GM23338 (cell line): ENCODE results near the gene BAG2. TPM values are rescaled to one million over a fixed set of nuclear protein-coding genes. Genes with fewer than 3 reads are reported as not detected.

ENCODE experiments used
- ATAC-seq: fragments of 200-7000 bp; cut with Tn5 transposase; 3 replicates; pipeline ENCODE4 v1.9.1; 2020
- DNase-seq: peaks from one replicate; pipeline ENCODE4 v3.0.0-alpha.2; 2015; ENCODE audit warnings: low spot score
- H2AFZ ChIP-seq: fragments of 200-600 bp; sonication (generic); 2 replicates; pipeline ENCODE4 v1.8.0; 2016; ENCODE audit warnings: antibody characterized with exemption, mild to moderate bottlenecking, moderate library complexity
- H3F3A ChIP-seq: fragments of 200-600 bp; sonication (generic); replicated peaks from 2 replicates; pipeline ENCODE4 v1.8.0; 2017; ENCODE audit warnings: antibody characterized with exemption, mixed run types, low read depth
- H3K27ac ChIP-seq: fragments of 200-600 bp; sonication (generic); 2 replicates; pipeline ENCODE4 v1.6.1; 2016; ENCODE audit warnings: low read depth
- H3K27me3 ChIP-seq: fragments of 200-600 bp; sonication (generic); 2 replicates; pipeline ENCODE4 v1.8.0; 2016; ENCODE audit warnings: mild to moderate bottlenecking, mixed run types, moderate library complexity; ENCODE audit not compliant: insufficient read depth
- H3K36me3 ChIP-seq: fragments of 200-600 bp; sonication (generic); 2 replicates; pipeline ENCODE4 v1.8.0; 2016; ENCODE audit warnings: mild to moderate bottlenecking; ENCODE audit not compliant: insufficient read depth
- H3K4me1 ChIP-seq: fragments of 200-600 bp; sonication (generic); 2 replicates; pipeline ENCODE4 v1.8.0; 2016; ENCODE audit warnings: mild to moderate bottlenecking, moderate library complexity; ENCODE audit not compliant: insufficient read depth
- H3K4me2 ChIP-seq: fragments of 200-600 bp; sonication (generic); 2 replicates; pipeline ENCODE4 v1.7.1; 2017; ENCODE audit warnings: mixed run types
- H3K4me3 ChIP-seq: fragments of 200-600 bp; sonication (generic); 2 replicates; pipeline ENCODE4 v1.6.1; 2016; ENCODE audit warnings: mixed run types
- H3K79me2 ChIP-seq: fragments of 200-600 bp; sonication (generic); replicated peaks from 2 replicates; pipeline ENCODE4 v1.8.0; 2017; ENCODE audit warnings: mild to moderate bottlenecking; ENCODE audit not compliant: insufficient read depth
- H3K9me2 ChIP-seq: fragments of 200-600 bp; sonication (generic); 2 replicates; pipeline ENCODE4 v1.8.0; 2017; ENCODE audit not compliant: insufficient read depth
- H4K20me1 ChIP-seq: fragments of 200-600 bp; sonication (generic); replicated peaks from 2 replicates; pipeline ENCODE4 v1.8.0; 2017; ENCODE audit warnings: mild to moderate bottlenecking; ENCODE audit not compliant: insufficient read depth
- H3K27ac Mint-ChIP-seq: 2 replicates; pipeline ENCODE4 v1.8.0; 2020; ENCODE audit warnings: inconsistent platforms, mild to moderate bottlenecking, moderate library complexity, mixed read lengths
- H3K27me3 Mint-ChIP-seq: 3 replicates; pipeline ENCODE4 v1.8.0; 2022; ENCODE audit warnings: low read depth, mild to moderate bottlenecking, moderate library complexity, mixed read lengths, inconsistent platforms; ENCODE audit not compliant: insufficient read depth, poor library complexity
- H3K36me3 Mint-ChIP-seq: 3 replicates; pipeline ENCODE4 v1.8.0; 2021; ENCODE audit warnings: low read depth, mild to moderate bottlenecking, inconsistent platforms, moderate library complexity, mixed read lengths
- H3K4me1 Mint-ChIP-seq: 3 replicates; pipeline ENCODE4 v1.8.0; 2020; ENCODE audit warnings: mild to moderate bottlenecking, inconsistent platforms, mixed read lengths
- H3K4me3 Mint-ChIP-seq: 3 replicates; pipeline ENCODE4 v1.8.0; 2021; ENCODE audit warnings: moderate library complexity, mild to moderate bottlenecking, inconsistent platforms, mixed read lengths
- H3K9me3 Mint-ChIP-seq: 3 replicates; pipeline ENCODE4 v1.8.0; 2020; ENCODE audit warnings: moderate library complexity, mild to moderate bottlenecking, inconsistent platforms, mixed read lengths
- CREB1 ChIP-seq: fragments of 250-450 bp; sonication (Bioruptor Pico); IDR thresholded peaks from 2 replicates; pipeline ENCODE4 v1.5.0; 2020; ENCODE audit warnings: low read depth, mild to moderate bottlenecking, moderate library complexity
- EZH2 ChIP-seq: fragments of 200-600 bp; sonication (generic); IDR thresholded peaks from one replicate; pipeline ENCODE4 v1.8.0; 2017; ENCODE audit warnings: antibody characterized with exemption, mild to moderate bottlenecking, low read depth; ENCODE audit not compliant: unreplicated experiment
- EZH2phosphoT487 ChIP-seq: fragments of 200-600 bp; sonication (generic); IDR thresholded peaks from one replicate; pipeline ENCODE4 v1.8.1; 2018; ENCODE audit warnings: antibody characterized with exemption; ENCODE audit not compliant: unreplicated experiment
- JUNB ChIP-seq: IDR thresholded peaks from one replicate; pipeline ENCODE4 v1.6.1; 2016; ENCODE audit warnings: antibody characterized with exemption; ENCODE audit not compliant: unreplicated experiment
- ZNF114 ChIP-seq: fragments of 250-450 bp; sonication (Bioruptor Pico); IDR thresholded peaks from 2 replicates; pipeline ENCODE4 v1.5.0; 2020; ENCODE audit warnings: mild to moderate bottlenecking, moderate library complexity
- polyA plus RNA-seq: library from polyadenylated mRNA; unstranded; fragments of >200 nt; fragmentation: Nextera tagmentation; extraction: Ambion mirVana; gene quantifications from 2 replicates; pipeline ENCODE4 v1.2.1, GENCODE V29; 2016
- total RNA-seq: library from RNA; depleted of rRNA; stranded (reverse); fragments of >200 nt; shearing (Covaris generic); gene quantifications from 2 replicates; pipeline ENCODE4 v1.2.3, GENCODE V29; 2014
- TF ChIP-seq, protein P1 (sequence below): fragments of 250-450 bp; sonication (Bioruptor Pico); IDR thresholded peaks from 2 replicates; pipeline ENCODE4 v1.5.0; 2020; ENCODE audit warnings: mild to moderate bottlenecking, moderate library complexity
- TF ChIP-seq, protein P2 (sequence below), 2 experiments: fragments of 200-600 bp in 1 of 2; sonication (generic) in 1 of 2; conservative IDR thresholded peaks; 2 replicates each; pipeline versions ENCODE4 v1.5.1 to v1.6.1; 2016 to 2017; ENCODE audit warnings: antibody characterized with exemption in 2 of 2, low read depth in 2 of 2, mild to moderate bottlenecking in 2 of 2, moderate library complexity in 1 of 2

The BAG2 gene
- total and polyA plus RNA-seq, 2 experiments from 2014 or later = 8.5 to 9.5 TPM

DNA sequence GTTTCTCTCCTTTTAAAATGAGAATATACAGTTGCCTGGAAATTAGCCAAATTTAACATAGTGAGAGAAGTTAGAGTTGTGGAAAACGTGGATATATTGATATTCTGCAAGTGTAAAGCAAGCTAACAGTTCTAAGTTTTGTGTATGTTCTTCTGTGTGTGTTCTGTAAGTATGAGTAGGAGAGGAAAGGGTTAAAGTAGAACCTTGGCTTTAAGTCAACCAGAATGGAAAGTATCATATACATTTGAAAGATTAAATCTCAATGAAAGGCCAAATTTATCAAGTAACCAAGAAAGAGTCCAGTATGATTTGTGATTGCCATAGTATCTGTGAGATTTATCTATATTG is 30.0 kb upstream of the BAG2 start (continued):
- TF ChIP-seq, protein P1, sequence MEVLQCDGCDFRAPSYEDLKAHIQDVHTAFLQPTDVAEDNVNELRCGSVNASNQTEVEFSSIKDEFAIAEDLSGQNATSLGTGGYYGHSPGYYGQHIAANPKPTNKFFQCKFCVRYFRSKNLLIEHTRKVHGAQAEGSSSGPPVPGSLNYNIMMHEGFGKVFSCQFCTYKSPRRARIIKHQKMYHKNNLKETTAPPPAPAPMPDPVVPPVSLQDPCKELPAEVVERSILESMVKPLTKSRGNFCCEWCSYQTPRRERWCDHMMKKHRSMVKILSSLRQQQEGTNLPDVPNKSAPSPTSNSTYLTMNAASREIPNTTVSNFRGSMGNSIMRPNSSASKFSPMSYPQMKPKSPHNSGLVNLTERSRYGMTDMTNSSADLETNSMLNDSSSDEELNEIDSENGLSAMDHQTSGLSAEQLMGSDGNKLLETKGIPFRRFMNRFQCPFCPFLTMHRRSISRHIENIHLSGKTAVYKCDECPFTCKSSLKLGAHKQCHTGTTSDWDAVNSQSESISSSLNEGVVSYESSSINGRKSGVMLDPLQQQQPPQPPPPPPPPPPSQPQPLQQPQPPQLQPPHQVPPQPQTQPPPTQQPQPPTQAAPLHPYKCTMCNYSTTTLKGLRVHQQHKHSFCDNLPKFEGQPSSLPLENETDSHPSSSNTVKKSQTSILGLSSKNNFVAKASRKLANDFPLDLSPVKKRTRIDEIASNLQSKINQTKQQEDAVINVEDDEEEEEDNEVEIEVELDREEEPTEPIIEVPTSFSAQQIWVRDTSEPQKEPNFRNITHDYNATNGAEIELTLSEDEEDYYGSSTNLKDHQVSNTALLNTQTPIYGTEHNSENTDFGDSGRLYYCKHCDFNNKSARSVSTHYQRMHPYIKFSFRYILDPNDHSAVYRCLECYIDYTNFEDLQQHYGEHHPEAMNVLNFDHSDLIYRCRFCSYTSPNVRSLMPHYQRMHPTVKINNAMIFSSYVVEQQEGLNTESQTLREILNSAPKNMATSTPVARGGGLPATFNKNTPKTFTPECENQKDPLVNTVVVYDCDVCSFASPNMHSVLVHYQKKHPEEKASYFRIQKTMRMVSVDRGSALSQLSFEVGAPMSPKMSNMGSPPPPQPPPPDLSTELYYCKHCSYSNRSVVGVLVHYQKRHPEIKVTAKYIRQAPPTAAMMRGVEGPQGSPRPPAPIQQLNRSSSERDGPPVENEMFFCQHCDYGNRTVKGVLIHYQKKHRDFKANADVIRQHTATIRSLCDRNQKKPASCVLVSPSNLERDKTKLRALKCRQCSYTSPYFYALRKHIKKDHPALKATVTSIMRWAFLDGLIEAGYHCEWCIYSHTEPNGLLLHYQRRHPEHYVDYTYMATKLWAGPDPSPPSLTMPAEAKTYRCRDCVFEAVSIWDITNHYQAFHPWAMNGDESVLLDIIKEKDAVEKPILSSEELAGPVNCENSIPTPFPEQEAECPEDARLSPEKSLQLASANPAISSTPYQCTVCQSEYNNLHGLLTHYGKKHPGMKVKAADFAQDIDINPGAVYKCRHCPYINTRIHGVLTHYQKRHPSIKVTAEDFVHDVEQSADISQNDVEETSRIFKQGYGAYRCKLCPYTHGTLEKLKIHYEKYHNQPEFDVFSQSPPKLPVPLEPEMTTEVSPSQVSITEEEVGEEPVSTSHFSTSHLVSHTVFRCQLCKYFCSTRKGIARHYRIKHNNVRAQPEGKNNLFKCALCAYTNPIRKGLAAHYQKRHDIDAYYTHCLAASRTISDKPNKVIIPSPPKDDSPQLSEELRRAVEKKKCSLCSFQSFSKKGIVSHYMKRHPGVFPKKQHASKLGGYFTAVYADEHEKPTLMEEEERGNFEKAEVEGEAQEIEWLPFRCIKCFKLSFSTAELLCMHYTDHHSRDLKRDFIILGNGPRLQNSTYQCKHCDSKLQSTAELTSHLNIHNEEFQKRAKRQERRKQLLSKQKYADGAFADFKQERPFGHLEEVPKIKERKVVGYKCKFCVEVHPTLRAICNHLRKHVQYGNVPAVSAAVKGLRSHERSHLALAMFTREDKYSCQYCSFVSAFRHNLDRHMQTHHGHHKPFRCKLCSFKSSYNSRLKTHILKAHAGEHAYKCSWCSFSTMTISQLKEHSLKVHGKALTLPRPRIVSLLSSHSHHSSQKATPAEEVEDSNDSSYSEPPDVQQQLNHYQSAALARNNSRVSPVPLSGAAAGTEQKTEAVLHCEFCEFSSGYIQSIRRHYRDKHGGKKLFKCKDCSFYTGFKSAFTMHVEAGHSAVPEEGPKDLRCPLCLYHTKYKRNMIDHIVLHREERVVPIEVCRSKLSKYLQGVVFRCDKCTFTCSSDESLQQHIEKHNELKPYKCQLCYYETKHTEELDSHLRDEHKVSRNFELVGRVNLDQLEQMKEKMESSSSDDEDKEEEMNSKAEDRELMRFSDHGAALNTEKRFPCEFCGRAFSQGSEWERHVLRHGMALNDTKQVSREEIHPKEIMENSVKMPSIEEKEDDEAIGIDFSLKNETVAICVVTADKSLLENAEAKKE (CRISPR knock-in tag) = no peak
- TF ChIP-seq CREB1 (CRISPR knock-in tag) (no peak), EZH2 (no peak)

DNA sequence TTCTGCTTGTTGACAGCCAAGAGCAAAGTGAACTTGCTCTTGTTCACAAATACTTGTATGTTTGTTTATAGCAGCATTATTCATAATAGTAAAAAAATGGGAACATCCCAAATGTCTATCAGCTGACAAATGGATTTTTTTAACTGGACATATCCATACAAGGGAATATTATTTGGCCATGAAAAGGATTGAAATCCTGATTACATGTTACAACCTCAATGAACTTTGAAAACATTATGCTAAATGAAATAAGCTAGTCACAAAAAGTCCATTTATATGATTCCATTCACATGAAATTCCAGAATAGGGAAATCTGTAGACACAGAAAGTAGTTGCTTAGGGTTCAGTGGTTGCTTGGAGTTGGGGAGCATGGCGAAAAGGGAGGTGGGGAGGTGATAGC is 28.4 kb upstream of the BAG2 start:
- Histone ChIP-seq H3K36me3 (0 out of 2 replicates have a peak, but pooled peaks cover 8% of the 10 kb centered on the region), H3K4me2 (no peak overlapping the region), H4K20me1 (no peaks in the 10 kb centered on the region), H3K4me3 (no peak overlapping the region), H2AFZ (no peak overlapping the region), H3K4me1 (no peaks in the 10 kb centered on the region), H3K27ac (no peak overlapping the region), H3K27me3 (no peaks in the 10 kb centered on the region), H3F3A (no peaks in the 10 kb centered on the region), H3K9me2 (no peaks in the 10 kb centered on the region), H3K79me2 (no peaks in the 10 kb centered on the region)
- no peaks in the 10 kb centered on the region for H3K9me3 Mint-ChIP-seq
- H3K4me1 Mint-ChIP-seq = no peaks in the 10 kb centered on the region
- TF ChIP-seq ZNF114 (CRISPR knock-in tag) (no peak), JUNB (no peak), EZH2 (no peak), EZH2phosphoT487 (no peak)
- TF ChIP-seq, protein P2, sequence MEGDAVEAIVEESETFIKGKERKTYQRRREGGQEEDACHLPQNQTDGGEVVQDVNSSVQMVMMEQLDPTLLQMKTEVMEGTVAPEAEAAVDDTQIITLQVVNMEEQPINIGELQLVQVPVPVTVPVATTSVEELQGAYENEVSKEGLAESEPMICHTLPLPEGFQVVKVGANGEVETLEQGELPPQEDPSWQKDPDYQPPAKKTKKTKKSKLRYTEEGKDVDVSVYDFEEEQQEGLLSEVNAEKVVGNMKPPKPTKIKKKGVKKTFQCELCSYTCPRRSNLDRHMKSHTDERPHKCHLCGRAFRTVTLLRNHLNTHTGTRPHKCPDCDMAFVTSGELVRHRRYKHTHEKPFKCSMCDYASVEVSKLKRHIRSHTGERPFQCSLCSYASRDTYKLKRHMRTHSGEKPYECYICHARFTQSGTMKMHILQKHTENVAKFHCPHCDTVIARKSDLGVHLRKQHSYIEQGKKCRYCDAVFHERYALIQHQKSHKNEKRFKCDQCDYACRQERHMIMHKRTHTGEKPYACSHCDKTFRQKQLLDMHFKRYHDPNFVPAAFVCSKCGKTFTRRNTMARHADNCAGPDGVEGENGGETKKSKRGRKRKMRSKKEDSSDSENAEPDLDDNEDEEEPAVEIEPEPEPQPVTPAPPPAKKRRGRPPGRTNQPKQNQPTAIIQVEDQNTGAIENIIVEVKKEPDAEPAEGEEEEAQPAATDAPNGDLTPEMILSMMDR (conservative IDR thresholded peaks at IDR 0.05; ENCODE audit: low read depth in 2 of 2) = no peak
- TF ChIP-seq, protein P1 (CRISPR knock-in tag) = no peak
- no peak overlapping the region for H3K4me3 Mint-ChIP-seq
- no peak for ATAC-seq
- H3K27me3 Mint-ChIP-seq = no peaks in the 10 kb centered on the region
- no peak for DNase-seq
- peaks cover 28% of the 10 kb centered on the region for H3K36me3 Mint-ChIP-seq
- H3K27ac Mint-ChIP-seq = no peak overlapping the region
